ENCODE data around the gene ZNF507. TPM values are rescaled to one million over a fixed set of nuclear protein-coding genes. Genes with fewer than 3 reads are reported as not detected.

Gene ZNF507
- total RNA-seq, 4 donors from 2014 or later = 20.3 to 30.0 (median 22.5) TPM

GRCh38 chr19:32367063-32367462 is 21.7 kb downstream of the ZNF507 start:
- Histone ChIP-seq H3K4me1 (peaks cover 5 to 21% (median 9%) of the 10 kb centered on the region in 4 donors), H3K27ac (no peak overlapping the region), H3K4me3 (no peak overlapping the region), H3K9me3 (no peaks in the 10 kb centered on the region), H3K36me3 (peaks cover 0 to 3% (median 0%) of the 10 kb centered on the region in 4 donors), H3K27me3 (no peaks in the 10 kb centered on the region)
- WGBS, 2 donors (ENCODE audit: low coverage in 1 of 2) = 96 to 97% methylated on average over 4 to 6 of the region's 6 CpGs
- no peak for TF ChIP-seq POLR2A (IDR thresholded peaks at IDR 0.05)
- no peak for TF ChIP-seq EP300 (IDR thresholded peaks at IDR 0.05; ENCODE audit: low read depth)
- no peak for TF ChIP-seq CTCF (IDR thresholded peaks at IDR 0.05)
- TF ChIP-seq POLR2AphosphoS5 (IDR thresholded peaks at IDR 0.05) = no peak
- intact Hi-C loops (cut with DNase I; ENCODE audit: low total_unique reads) (no loop called here), in situ Hi-C loops (cut with MboI; ENCODE audit: low pct_ligation_motif_present in 1 of 4, low pct_unique_long_range_greater_than_20kb in 1 of 4, low sequenced_read_pairs in 3 of 4) (no loop called here)
- no peak for DNase-seq

GRCh38 chr19:32367948-32368536 is 22.6 kb downstream of the ZNF507 start:
- DNase-seq = no peak
- WGBS, 2 donors (ENCODE audit: low coverage in 1 of 2) = 95% methylated on average over 3 of the region's 3 CpGs; no CpG with 5 or more reads in 1 of the 2 donors
- no peak overlapping the region for H3K4me3 ChIP-seq
- peaks cover 3 to 15% (median 4%) of the 10 kb centered on the region in 4 donors for H3K4me1 ChIP-seq
- no peak overlapping the region for H3K27ac ChIP-seq
- no peak for TF ChIP-seq CTCF (IDR thresholded peaks at IDR 0.05)
- H3K9me3 ChIP-seq = no peaks in the 10 kb centered on the region
- no peaks in the 10 kb centered on the region for H3K27me3 ChIP-seq
- H3K36me3 ChIP-seq = peaks cover 0 to 3% (median 0%) of the 10 kb centered on the region in 4 donors
- in situ Hi-C loops (cut with MboI; ENCODE audit: low pct_ligation_motif_present in 1 of 4, low pct_unique_long_range_greater_than_20kb in 1 of 4, low sequenced_read_pairs in 3 of 4) (no loop called here), intact Hi-C loops (cut with DNase I; ENCODE audit: low total_unique reads) (no loop called here)

GRCh38 chr19:32368787-32369186 is 23.4 kb downstream of the ZNF507 start:
- Histone ChIP-seq H3K4me1 (peaks cover 0 to 15% (median 8%) of the 10 kb centered on the region in 4 donors), H3K4me3 (no peak overlapping the region), H3K27ac (no peak overlapping the region), H3K27me3 (no peaks in the 10 kb centered on the region), H3K9me3 (no peaks in the 10 kb centered on the region), H3K36me3 (peaks cover 0 to 3% (median 0%) of the 10 kb centered on the region in 4 donors)
- DNase-seq = no peak
- intact Hi-C loops (cut with DNase I; ENCODE audit: low total_unique reads) (no loop called here), in situ Hi-C loops (cut with MboI; ENCODE audit: low pct_ligation_motif_present in 1 of 4, low pct_unique_long_range_greater_than_20kb in 1 of 4, low sequenced_read_pairs in 3 of 4) (no loop called here)
- no peak for TF ChIP-seq CTCF (IDR thresholded peaks at IDR 0.05)
- no peak for TF ChIP-seq POLR2AphosphoS5 (IDR thresholded peaks at IDR 0.05)
- TF ChIP-seq POLR2A (IDR thresholded peaks at IDR 0.05) = no peak
- no peak for TF ChIP-seq EP300 (IDR thresholded peaks at IDR 0.05; ENCODE audit: low read depth)
- WGBS, 2 donors (ENCODE audit: low coverage in 1 of 2) = 75 to 88% methylated on average over 1 to 2 of the region's 2 CpGs

GRCh38 chr19:32372726-32373517 is 27.5 kb downstream of the ZNF507 start:
- Histone ChIP-seq H3K27me3 (no peaks in the 10 kb centered on the region), H3K4me3 (no peak overlapping the region), H3K4me1 (peaks cover 0 to 22% (median 17%) of the 10 kb centered on the region in 4 donors), H3K9me3 (no peaks in the 10 kb centered on the region), H3K27ac (peak overlapping the region; percentile 68 to 73 (median 69)), H3K36me3 (peaks cover 0 to 9% (median 3%) of the 10 kb centered on the region in 4 donors)
- no peak for DNase-seq
- TF ChIP-seq POLR2AphosphoS5 (IDR thresholded peaks at IDR 0.05) (no peak), EP300 (IDR thresholded peaks at IDR 0.05; ENCODE audit: low read depth) (no peak)
- in situ Hi-C loops (cut with MboI; ENCODE audit: low pct_ligation_motif_present in 1 of 4, low pct_unique_long_range_greater_than_20kb in 1 of 4, low sequenced_read_pairs in 3 of 4) = no loop called here
- intact Hi-C loops (cut with DNase I; ENCODE audit: low total_unique reads) = no loop called here
- 97% methylated on average over 3 to 7 of the region's 7 CpGs for WGBS, 2 donors (ENCODE audit: low coverage in 1 of 2)

Data from transverse colon (tissue), 4 donors.